Measurements from ENCODE around the gene FLRT1. TPM values are rescaled to one million over a fixed set of nuclear protein-coding genes. Genes with fewer than 3 reads are reported as not detected.
A peak's percentile ranks its signal among the peaks of the same experiment; 100 is the strongest.

FLRT1 gene
- total RNA-seq, 1 experiment from 2014 or later = not detected

GRCh38 chr11:64051297-64051696 lies 15.6 kb downstream of the FLRT1 start:
- H3K27me3 ChIP-seq (ENCODE audit: low read length) = no peaks in the 10 kb centered on the region
- H2AFZ ChIP-seq (ENCODE audit: low read length) = no peak overlapping the region
- no peak overlapping the region for H3K9ac ChIP-seq (ENCODE audit: low read length)
- H3K9me3 ChIP-seq (ENCODE audit: low read length) = no peaks in the 10 kb centered on the region
- H3K4me1 ChIP-seq (ENCODE audit: low read length) = no peaks in the 10 kb centered on the region
- H4K20me1 ChIP-seq (ENCODE audit: insufficient read depth, low read depth, low read length) = no peaks in the 10 kb centered on the region
- no peaks in the 10 kb centered on the region for H3K9me2 ChIP-seq (replicated peaks; ENCODE audit: insufficient read depth, low read length)
- no peak overlapping the region for H3K4me2 ChIP-seq (ENCODE audit: low read depth, low read length, poor library complexity, severe bottlenecking)
- H3K4me3 ChIP-seq (ENCODE audit: low read length) = no peak overlapping the region
- no peak overlapping the region for H3K27ac ChIP-seq (ENCODE audit: low read length)
- no peaks in the 10 kb centered on the region for H3K79me2 ChIP-seq (ENCODE audit: low read length)
- no peak for DNase-seq
- no peaks in the 10 kb centered on the region for H3K36me3 ChIP-seq (ENCODE audit: insufficient read depth, low read length)

GRCh38 chr11:64052436-64052835 lies 16.7 kb downstream of the FLRT1 start:
- no peaks in the 10 kb centered on the region for H3K36me3 ChIP-seq (ENCODE audit: insufficient read depth, low read length)
- DNase-seq = no peak
- H4K20me1 ChIP-seq (ENCODE audit: insufficient read depth, low read depth, low read length) = no peaks in the 10 kb centered on the region
- H3K9me2 ChIP-seq (replicated peaks; ENCODE audit: insufficient read depth, low read length) = no peaks in the 10 kb centered on the region
- no peaks in the 10 kb centered on the region for H3K4me1 ChIP-seq (ENCODE audit: low read length)
- H3K9ac ChIP-seq (ENCODE audit: low read length) = no peak overlapping the region
- H3K27me3 ChIP-seq (ENCODE audit: low read length) = no peaks in the 10 kb centered on the region
- no peaks in the 10 kb centered on the region for H3K79me2 ChIP-seq (ENCODE audit: low read length)
- H3K4me3 ChIP-seq (ENCODE audit: low read length) = no peak overlapping the region
- no peak overlapping the region for H3K4me2 ChIP-seq (ENCODE audit: low read depth, low read length, poor library complexity, severe bottlenecking)
- H3K9me3 ChIP-seq (ENCODE audit: low read length) = no peaks in the 10 kb centered on the region
- H3K27ac ChIP-seq (ENCODE audit: low read length) = no peak overlapping the region
- no peak overlapping the region for H2AFZ ChIP-seq (ENCODE audit: low read length)

GRCh38 chr11:64052938-64053622 lies 17.3 kb downstream of the FLRT1 start:
- no peak for DNase-seq
- H3K27me3 ChIP-seq (ENCODE audit: low read length) = no peaks in the 10 kb centered on the region
- H3K9me2 ChIP-seq (replicated peaks; ENCODE audit: insufficient read depth, low read length) = no peaks in the 10 kb centered on the region
- H3K9ac ChIP-seq (ENCODE audit: low read length) = no peak overlapping the region
- no peak overlapping the region for H2AFZ ChIP-seq (ENCODE audit: low read length)
- no peak overlapping the region for H3K4me2 ChIP-seq (ENCODE audit: low read depth, low read length, poor library complexity, severe bottlenecking)
- H3K79me2 ChIP-seq (ENCODE audit: low read length) = no peaks in the 10 kb centered on the region
- H3K36me3 ChIP-seq (ENCODE audit: insufficient read depth, low read length) = no peaks in the 10 kb centered on the region
- H3K4me3 ChIP-seq (ENCODE audit: low read length) = no peak overlapping the region
- H4K20me1 ChIP-seq (ENCODE audit: insufficient read depth, low read depth, low read length) = no peaks in the 10 kb centered on the region
- H3K4me1 ChIP-seq (ENCODE audit: low read length) = no peaks in the 10 kb centered on the region
- no peak overlapping the region for H3K27ac ChIP-seq (ENCODE audit: low read length)
- H3K9me3 ChIP-seq (ENCODE audit: low read length) = no peaks in the 10 kb centered on the region

DNA sequence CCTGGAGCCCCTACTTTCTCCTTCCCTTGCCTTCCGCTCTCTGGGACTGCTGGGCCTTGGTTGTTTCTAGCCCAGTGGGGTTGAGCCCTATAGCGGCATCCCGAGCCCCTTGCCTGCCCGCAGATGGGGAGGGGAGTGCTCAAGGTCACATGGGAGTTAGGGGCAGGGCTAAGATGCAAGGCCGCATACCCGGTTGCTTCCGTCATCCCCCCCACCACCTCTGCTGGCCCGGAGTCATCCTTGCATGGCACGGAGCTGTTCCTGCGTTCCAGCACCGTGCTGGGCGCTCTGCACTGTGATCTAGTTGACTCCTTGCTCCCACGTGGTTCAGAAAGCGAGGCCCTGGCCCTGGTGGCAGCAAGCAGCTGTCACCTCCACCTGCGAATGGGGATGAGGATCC lies 18.0 kb downstream of the FLRT1 start:
- Histone ChIP-seq H3K79me2 (ENCODE audit: low read length) (no peaks in the 10 kb centered on the region), H3K27ac (ENCODE audit: low read length) (no peak overlapping the region), H3K9ac (ENCODE audit: low read length) (no peak overlapping the region), H3K9me2 (replicated peaks; ENCODE audit: insufficient read depth, low read length) (no peaks in the 10 kb centered on the region), H3K36me3 (ENCODE audit: insufficient read depth, low read length) (no peaks in the 10 kb centered on the region), H3K4me2 (ENCODE audit: low read depth, low read length, poor library complexity, severe bottlenecking) (no peak overlapping the region), H3K27me3 (ENCODE audit: low read length) (no peaks in the 10 kb centered on the region), H4K20me1 (ENCODE audit: insufficient read depth, low read depth, low read length) (no peaks in the 10 kb centered on the region), H2AFZ (ENCODE audit: low read length) (no peak overlapping the region), H3K9me3 (ENCODE audit: low read length) (no peaks in the 10 kb centered on the region), H3K4me1 (ENCODE audit: low read length) (no peaks in the 10 kb centered on the region), H3K4me3 (ENCODE audit: low read length) (no peak overlapping the region)
- no peak for DNase-seq

DNA sequence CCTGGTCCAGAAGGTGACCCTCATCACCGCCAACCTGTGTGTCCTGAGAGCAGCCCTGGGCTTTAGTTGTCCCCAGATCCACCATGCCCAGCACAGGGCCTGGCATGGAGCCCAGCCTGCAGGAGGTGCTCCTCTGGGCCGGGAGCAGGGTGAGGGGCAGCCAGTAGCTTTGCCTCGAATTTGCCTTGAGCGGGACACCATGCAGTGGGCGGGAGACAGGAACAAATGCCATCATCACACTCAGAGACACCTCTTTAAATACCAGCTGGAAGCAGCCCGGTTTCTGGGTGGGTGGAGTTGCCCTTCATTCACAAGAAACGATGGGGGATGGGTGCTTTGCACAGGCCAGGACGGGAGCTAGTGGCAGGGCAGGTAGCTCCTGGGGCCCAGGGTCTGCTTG lies 19.3 kb downstream of the FLRT1 start:
- Histone ChIP-seq H2AFZ (ENCODE audit: low read length) (no peak overlapping the region), H4K20me1 (ENCODE audit: insufficient read depth, low read depth, low read length) (peaks cover 1% of the 10 kb centered on the region; the same call in 1 of the 2 replicates), H3K27ac (ENCODE audit: low read length) (no peak overlapping the region), H3K9me2 (replicated peaks; ENCODE audit: insufficient read depth, low read length) (no peaks in the 10 kb centered on the region), H3K36me3 (ENCODE audit: insufficient read depth, low read length) (no peaks in the 10 kb centered on the region), H3K9ac (ENCODE audit: low read length) (no peak overlapping the region), H3K9me3 (ENCODE audit: low read length) (no peaks in the 10 kb centered on the region), H3K4me2 (ENCODE audit: low read depth, low read length, poor library complexity, severe bottlenecking) (no peak overlapping the region), H3K27me3 (ENCODE audit: low read length) (no peaks in the 10 kb centered on the region), H3K4me1 (ENCODE audit: low read length) (no peaks in the 10 kb centered on the region; the same call in 1 of the 2 replicates), H3K4me3 (ENCODE audit: low read length) (no peak overlapping the region), H3K79me2 (ENCODE audit: low read length) (no peaks in the 10 kb centered on the region)
- peak; percentile 46 for DNase-seq

- Histone ChIP-seq H3K27ac (ENCODE audit: low read length) (no peak overlapping the region), H3K36me3 (ENCODE audit: insufficient read depth, low read length) (no peaks in the 10 kb centered on the region), H3K9ac (ENCODE audit: low read length) (no peak overlapping the region), H4K20me1 (ENCODE audit: insufficient read depth, low read depth, low read length) (peaks cover 6% of the 10 kb centered on the region; the same call in 1 of the 2 replicates), H2AFZ (ENCODE audit: low read length) (no peak overlapping the region), H3K4me1 (ENCODE audit: low read length) (peaks cover 10% of the 10 kb centered on the region), H3K4me2 (ENCODE audit: low read depth, low read length, poor library complexity, severe bottlenecking) (no peak overlapping the region), H3K9me2 (replicated peaks; ENCODE audit: insufficient read depth, low read length) (no peaks in the 10 kb centered on the region), H3K27me3 (ENCODE audit: low read length) (no peaks in the 10 kb centered on the region), H3K4me3 (ENCODE audit: low read length) (no peak overlapping the region), H3K9me3 (ENCODE audit: low read length) (no peaks in the 10 kb centered on the region), H3K79me2 (ENCODE audit: low read length) (no peaks in the 10 kb centered on the region)
- no peak for DNase-seq
Measured at GRCh38 chr11:64056213-64056785, 20.6 kb downstream of the FLRT1 start.

GRCh38 chr11:64056861-64057260 lies 21.1 kb downstream of the FLRT1 start:
- DNase-seq = no peak
- no peaks in the 10 kb centered on the region for H3K36me3 ChIP-seq (ENCODE audit: insufficient read depth, low read length)
- peaks cover 11% of the 10 kb centered on the region for H3K4me1 ChIP-seq (ENCODE audit: low read length)
- no peak overlapping the region for H3K9ac ChIP-seq (ENCODE audit: low read length)
- no peaks in the 10 kb centered on the region for H3K9me3 ChIP-seq (ENCODE audit: low read length)
- no peaks in the 10 kb centered on the region for H3K27me3 ChIP-seq (ENCODE audit: low read length)
- H3K27ac ChIP-seq (ENCODE audit: low read length) = no peak overlapping the region
- H4K20me1 ChIP-seq (ENCODE audit: insufficient read depth, low read depth, low read length) = peaks cover 6% of the 10 kb centered on the region; the same call in 1 of the 2 replicates
- no peak overlapping the region for H2AFZ ChIP-seq (ENCODE audit: low read length)
- H3K9me2 ChIP-seq (replicated peaks; ENCODE audit: insufficient read depth, low read length) = no peaks in the 10 kb centered on the region
- no peak overlapping the region for H3K4me2 ChIP-seq (ENCODE audit: low read depth, low read length, poor library complexity, severe bottlenecking)
- no peak overlapping the region for H3K4me3 ChIP-seq (ENCODE audit: low read length)
- no peaks in the 10 kb centered on the region for H3K79me2 ChIP-seq (ENCODE audit: low read length)

DNA sequence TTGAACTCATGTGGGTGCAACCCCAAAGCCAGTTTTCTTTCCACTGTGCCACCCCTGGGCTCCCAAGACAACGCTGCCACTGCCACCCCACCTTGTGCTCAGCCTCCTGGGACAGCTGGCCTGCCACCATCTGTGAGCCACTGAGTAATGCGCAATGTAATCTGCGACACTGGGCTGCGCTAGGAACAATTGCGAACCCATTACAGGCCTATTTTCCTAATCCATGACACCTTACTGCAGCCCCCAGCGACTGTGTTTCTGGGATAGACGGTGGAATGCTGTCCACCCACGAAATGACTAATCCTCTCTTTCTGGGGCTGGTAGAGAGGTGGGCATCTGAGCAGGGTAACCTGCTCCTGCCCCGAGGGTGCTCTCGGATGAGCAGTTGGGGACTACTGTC lies 22.2 kb downstream of the FLRT1 start:
- Histone ChIP-seq H3K9me2 (replicated peaks; ENCODE audit: insufficient read depth, low read length) (no peaks in the 10 kb centered on the region), H3K4me3 (ENCODE audit: low read length) (no peak overlapping the region), H3K4me1 (ENCODE audit: low read length) (peaks cover 11% of the 10 kb centered on the region), H3K9ac (ENCODE audit: low read length) (no peak overlapping the region), H3K9me3 (ENCODE audit: low read length) (no peaks in the 10 kb centered on the region), H4K20me1 (ENCODE audit: insufficient read depth, low read depth, low read length) (peaks cover 6% of the 10 kb centered on the region; the same call in 1 of the 2 replicates), H3K27ac (ENCODE audit: low read length) (no peak overlapping the region), H3K79me2 (ENCODE audit: low read length) (no peaks in the 10 kb centered on the region), H3K27me3 (ENCODE audit: low read length) (no peaks in the 10 kb centered on the region), H3K4me2 (ENCODE audit: low read depth, low read length, poor library complexity, severe bottlenecking) (no peak overlapping the region), H2AFZ (ENCODE audit: low read length) (no peak overlapping the region), H3K36me3 (ENCODE audit: insufficient read depth, low read length) (no peaks in the 10 kb centered on the region)
- DNase-seq = no peak
